Endothelial cell of umbilical vein (primary cell): ENCODE results near the gene YTHDC2. TPM values are rescaled to one million over a fixed set of nuclear protein-coding genes. Genes with fewer than 3 reads are reported as not detected.

Experiments
- BruUV-seq: library from RNA; stranded (reverse); fragments of 400-500 nt; replicated peaks from 2 replicates; lab custom pipeline; 2021; lab: Mats Ljungman, UMichigan
- CTCF ChIA-PET: fragments of 300-600, 350-600 bp; sonication (Branson Sonifier 250); formaldehyde crosslinking; loops from one replicate; lab custom pipeline; 2021; ENCODE audit warnings: antibody characterized with exemption, inconsistent platforms; lab: Charles Lee
- POLR2A ChIA-PET: fragments of 300-600, 350-600 bp; sonication (Branson Sonifier 250); formaldehyde crosslinking; loops from one replicate; lab custom pipeline; 2021; ENCODE audit warnings: antibody characterized with exemption, inconsistent platforms; lab: Charles Lee
- DNase-seq: peaks from one replicate; pipeline ENCODE4 v3.0.0-alpha.2; 2011; ENCODE audit warnings: low read depth, low spot score
- FAIRE-seq: peaks from 2 replicates; lab custom pipeline; 2011; peaks lifted over from hg19 to GRCh38; lab: Jason Lieb, UNC
- H2AFZ ChIP-seq: 2 replicates; pipeline ENCODE4 v1.6.0; 2012; ENCODE audit warnings: low read depth, low read length, control low read depth, inconsistent platforms
- H3K27ac ChIP-seq: 2 replicates; pipeline ENCODE4 v1.5.1; 2011; ENCODE audit warnings: low read depth, mild to moderate bottlenecking, control low read depth, low read length, moderate library complexity; ENCODE audit not compliant: insufficient read depth
- H3K27me3 ChIP-seq, 2 experiments: 2 replicates each; pipeline versions ENCODE4 v1.6.0 to v1.6.1; 2011; ENCODE audit warnings: low read length in 2 of 2, mixed read lengths in 1 of 2; ENCODE audit not compliant: control insufficient read depth in 2 of 2, insufficient read depth in 2 of 2
- H3K36me3 ChIP-seq, 2 experiments: 2 replicates in 1 of 2; 3 replicates in 1 of 2; pipeline ENCODE4 v1.5.1; 2011; ENCODE audit warnings: low read length in 2 of 2, mild to moderate bottlenecking in 1 of 2, moderate library complexity in 1 of 2; ENCODE audit not compliant: control insufficient read depth in 2 of 2, insufficient read depth in 2 of 2; ENCODE audit errors: extremely low read depth in 1 of 2
- H3K4me1 ChIP-seq: 3 replicates; pipeline ENCODE4 v1.5.1; 2011; ENCODE audit warnings: mild to moderate bottlenecking, low read length; ENCODE audit not compliant: control insufficient read depth, insufficient read depth; ENCODE audit errors: extremely low read depth
- H3K4me2 ChIP-seq: 2 replicates; pipeline ENCODE4 v1.6.1; 2011; ENCODE audit warnings: low read length, control low read depth, mixed read lengths; ENCODE audit not compliant: insufficient read depth
- H3K4me3 ChIP-seq, 3 experiments: fragments of 200-600 bp in 1 of 3; sonication (generic), shearing (Covaris generic) in 1 of 3; replicated peaks in 1 of 3; 2 replicates each; pipeline ENCODE4 v1.5.1; 2011 to 2016; ENCODE audit warnings: control low read depth in 3 of 3, low read length in 3 of 3, mild to moderate bottlenecking in 2 of 3, inconsistent platforms in 1 of 3, low read depth in 1 of 3, moderate library complexity in 1 of 3; ENCODE audit not compliant: insufficient read depth in 1 of 3
- H3K79me2 ChIP-seq: 2 replicates; pipeline ENCODE4 v1.6.0; 2012; ENCODE audit warnings: low read length, inconsistent platforms; ENCODE audit not compliant: control insufficient read depth, insufficient read depth
- H3K9ac ChIP-seq: replicated peaks from 2 replicates; pipeline ENCODE3; 2011; ENCODE audit warnings: low read length, control low read depth; ENCODE audit not compliant: insufficient read depth; ENCODE audit errors: extremely low read depth
- H3K9me1 ChIP-seq: replicated peaks from 3 replicates; pipeline ENCODE4 v1.6.0; 2011; ENCODE audit warnings: mild to moderate bottlenecking, low read length; ENCODE audit not compliant: control insufficient read depth, insufficient read depth; ENCODE audit errors: extremely low read depth
- H3K9me3 ChIP-seq: replicated peaks from 2 replicates; pipeline ENCODE4 v1.5.1; 2012; ENCODE audit warnings: low read length, inconsistent platforms; ENCODE audit not compliant: control insufficient read depth, insufficient read depth
- H4K20me1 ChIP-seq: replicated peaks from 2 replicates; pipeline ENCODE3; 2011; ENCODE audit warnings: mild to moderate bottlenecking, low read length; ENCODE audit not compliant: control insufficient read depth, insufficient read depth; ENCODE audit errors: extremely low read depth
- EZH2 ChIP-seq: IDR thresholded peaks from 2 replicates; pipeline ENCODE4 v1.6.1; 2012; ENCODE audit warnings: borderline replicate concordance, low read depth, mild to moderate bottlenecking, moderate library complexity, low read length, inconsistent platforms; ENCODE audit not compliant: severe bottlenecking
- FOS ChIP-seq: IDR thresholded peaks from 2 replicates; pipeline ENCODE4 v1.6.1; 2011; ENCODE audit warnings: mild to moderate bottlenecking, low read length, moderate library complexity, borderline replicate concordance; ENCODE audit not compliant: insufficient read depth
- GATA2 ChIP-seq: IDR thresholded peaks from 2 replicates; pipeline ENCODE4 v1.7.0; 2011; ENCODE audit warnings: low read depth, mild to moderate bottlenecking, moderate library complexity, mixed read lengths, low read length; ENCODE audit not compliant: insufficient read length, insufficient read depth
- JUN ChIP-seq: IDR thresholded peaks from 2 replicates; pipeline ENCODE4 v1.6.1; 2011; ENCODE audit warnings: borderline replicate concordance, low read depth; ENCODE audit not compliant: insufficient read length, insufficient read depth
- MAX ChIP-seq: IDR thresholded peaks from 2 replicates; pipeline ENCODE4 v1.6.1; 2011; ENCODE audit not compliant: insufficient read depth, insufficient read length
- MYC ChIP-seq: IDR thresholded peaks from one replicate; pipeline ENCODE4 v1.6.1; 2011; ENCODE audit warnings: mild to moderate bottlenecking, low read depth, low read length
- POLR2A ChIP-seq: IDR thresholded peaks from 2 replicates; pipeline ENCODE4 v1.6.1; 2012; ENCODE audit warnings: low read depth, mild to moderate bottlenecking, control low read depth, low read length
- POLR2AphosphoS5 ChIP-seq: IDR thresholded peaks from 2 replicates; pipeline ENCODE4 v1.6.1; 2012; ENCODE audit warnings: low read depth, mild to moderate bottlenecking, control low read depth, low read length, moderate library complexity; ENCODE audit not compliant: insufficient read depth
- dilution Hi-C: fragments of 300-500 bp; cut with MboI; formaldehyde crosslinking; loops from one replicate; pipeline ENCODE4 v1.15.0; 2019; ENCODE audit warnings: low sequenced_read_pairs; ENCODE audit not compliant: extremely low pct_ligation_motif_present
- intact Hi-C: fragments of 100-400 bp; cut with micrococcal nuclease; formaldehyde crosslinking; loops from one replicate; pipeline ENCODE4 v1.10.0; 2022
- polyA plus RNA-seq, 4 experiments: library from polyadenylated mRNA; depleted of rRNA in 3 of 4; stranded (reverse) in 3 of 4; unstranded in 1 of 4; fragments of >200 nt; gene quantifications; 2 replicates each; pipeline versions ENCODE4 v1.2.1 to v1.2.3, GENCODE V29; 2011 to 2012; ENCODE audit warnings: missing spikeins in 1 of 4
- total RNA-seq: library from RNA; stranded (reverse); gene quantifications from 2 replicates; pipeline ENCODE4 v1.2.3, GENCODE V29; 2021
- TF ChIP-seq, protein P1 (sequence below), 2 donors: IDR thresholded peaks; 1 replicate in 1 of 2; 2 replicates in 1 of 2; pipeline ENCODE4 v1.5.1; 2011; ENCODE audit warnings: low read length in 2 of 2, mild to moderate bottlenecking in 2 of 2, moderate library complexity in 2 of 2, control low read depth in 1 of 2, inconsistent platforms in 1 of 2, low read depth in 1 of 2; ENCODE audit not compliant: insufficient read depth in 1 of 2; ENCODE audit errors: extremely low read depth in 1 of 2

Gene YTHDC2
- total and polyA plus RNA-seq, 2 donors (not counting 3 experiments of a cell fraction or from before 2014, with no cell fraction given), result 7.6 to 40.7 TPM

GRCh38 chr5:113505181-113505580, 8.3 kb upstream of the YTHDC2 start:
- TF ChIP-seq MAX (no peak), POLR2AphosphoS5 (no peak), JUN (no peak), GATA2 (no peak), FOS (no peak), POLR2A (no peak), EZH2 (no peak), MYC (no peak)
- TF ChIP-seq, protein P1, sequence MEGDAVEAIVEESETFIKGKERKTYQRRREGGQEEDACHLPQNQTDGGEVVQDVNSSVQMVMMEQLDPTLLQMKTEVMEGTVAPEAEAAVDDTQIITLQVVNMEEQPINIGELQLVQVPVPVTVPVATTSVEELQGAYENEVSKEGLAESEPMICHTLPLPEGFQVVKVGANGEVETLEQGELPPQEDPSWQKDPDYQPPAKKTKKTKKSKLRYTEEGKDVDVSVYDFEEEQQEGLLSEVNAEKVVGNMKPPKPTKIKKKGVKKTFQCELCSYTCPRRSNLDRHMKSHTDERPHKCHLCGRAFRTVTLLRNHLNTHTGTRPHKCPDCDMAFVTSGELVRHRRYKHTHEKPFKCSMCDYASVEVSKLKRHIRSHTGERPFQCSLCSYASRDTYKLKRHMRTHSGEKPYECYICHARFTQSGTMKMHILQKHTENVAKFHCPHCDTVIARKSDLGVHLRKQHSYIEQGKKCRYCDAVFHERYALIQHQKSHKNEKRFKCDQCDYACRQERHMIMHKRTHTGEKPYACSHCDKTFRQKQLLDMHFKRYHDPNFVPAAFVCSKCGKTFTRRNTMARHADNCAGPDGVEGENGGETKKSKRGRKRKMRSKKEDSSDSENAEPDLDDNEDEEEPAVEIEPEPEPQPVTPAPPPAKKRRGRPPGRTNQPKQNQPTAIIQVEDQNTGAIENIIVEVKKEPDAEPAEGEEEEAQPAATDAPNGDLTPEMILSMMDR (IDR thresholded peaks at IDR 0.05; ENCODE audit: extremely low read depth in 1 of 2, insufficient read depth in 1 of 2, low read depth in 1 of 2, low read length in 2 of 2), result no peak
- Histone ChIP-seq H3K36me3 (no peaks in the 10 kb centered on the region), H3K27me3 (peaks cover 22 to 24% of the 10 kb centered on the region in 2 experiments), H3K79me2 (no peaks in the 10 kb centered on the region), H3K9me1 (no peaks in the 10 kb centered on the region), H3K4me1 (no peaks in the 10 kb centered on the region), H4K20me1 (no peaks in the 10 kb centered on the region), H3K9ac (no peak overlapping the region), H3K27ac (no peak overlapping the region), H2AFZ (no peak overlapping the region), H3K4me2 (no peak overlapping the region), H3K4me3 (no peak overlapping the region), H3K9me3 (no peaks in the 10 kb centered on the region)
- FAIRE-seq (no peak), DNase-seq (no peak)
- BruUV-seq, result no TSS peak
- intact Hi-C loops, result no loop called here
- ChIA-PET POLR2A (no interaction called here), CTCF (interaction anchor here (1.0 to 2.9 kb wide), 3 partner anchors 168 to 510 kb away, joined by 3 to 11 read pairs (median 6); no protein-coding TSS in a partner anchor)
- dilution Hi-C loops, result no loop called here
